ENCODE results near the gene TTC38.

Gene TTC38

GRCh38 chr22:46250783-46251125 is 17.1 kb upstream of the TTC38 start:
- no peak overlapping the region for H3K23ac ChIP-seq (ENCODE audit: low read length)
- H3K4me2 ChIP-seq (ENCODE audit: low read length): peak overlapping the region; percentile 85
- H2AFZ ChIP-seq (ENCODE audit: insufficient read depth, low read length, poor library complexity): peak overlapping the region; percentile 68
- H3K27me3 ChIP-seq (ENCODE audit: insufficient read depth, low read length): no peaks in the 10 kb centered on the region
- H2AK5ac ChIP-seq (ENCODE audit: low read length): peak overlapping the region; percentile 17
- H3K27ac ChIP-seq (ENCODE audit: low read depth, low read length): no peak overlapping the region
- H3K18ac ChIP-seq (ENCODE audit: low read length): peak overlapping the region; percentile 83
- H3K9ac ChIP-seq (ENCODE audit: low read length): peak overlapping the region; percentile 65
- peaks cover 10% of the 10 kb centered on the region for H3K79me1 ChIP-seq (ENCODE audit: low read length)
- H4K91ac ChIP-seq (ENCODE audit: low read depth, low read length): peak overlapping the region; percentile 77
- H3K9me3 ChIP-seq (ENCODE audit: insufficient read depth, low read depth, low read length): peaks cover 1% of the 10 kb centered on the region
- no peak overlapping the region for H2BK12ac ChIP-seq (ENCODE audit: low read length)
- H3K4ac ChIP-seq (ENCODE audit: low read depth, low read length): peak overlapping the region; percentile 50
- WGBS (ENCODE audit: extremely low coverage, insufficient coverage, insufficient read length): no CpG with 5 or more reads among the region's 25 CpGs
- no peak overlapping the region for H2BK5ac ChIP-seq (ENCODE audit: low read depth, low read length, poor library complexity)
- peaks cover 9% of the 10 kb centered on the region for H3K79me2 ChIP-seq (ENCODE audit: control insufficient read depth, insufficient read depth, low read length, poor library complexity)
- H3K36me3 ChIP-seq (ENCODE audit: control insufficient read depth in 1 of 2, insufficient read depth in 2 of 2, low read length in 2 of 2): no peaks in the 10 kb centered on the region
- H4K12ac ChIP-seq (ENCODE audit: low read depth, low read length): peak overlapping the region; percentile 86
- H3K4me3 ChIP-seq (ENCODE audit: low read depth, low read length): peak overlapping the region; percentile 92
- H3K14ac ChIP-seq (ENCODE audit: low read length): peak overlapping the region; percentile 83
- peaks cover 7 to 9% of the 10 kb centered on the region in 2 experiments for H3K4me1 ChIP-seq (ENCODE audit: control insufficient read depth in 1 of 2, insufficient read depth in 2 of 2, low read length in 2 of 2)
- H2BK120ac ChIP-seq (ENCODE audit: insufficient read depth, low read length, poor library complexity): peak overlapping the region; percentile 19
- DNase-seq: peak in 1 of 2 donors; percentile 12
- H4K8ac ChIP-seq (ENCODE audit: low read depth, low read length): peak overlapping the region; percentile 95

DNA sequence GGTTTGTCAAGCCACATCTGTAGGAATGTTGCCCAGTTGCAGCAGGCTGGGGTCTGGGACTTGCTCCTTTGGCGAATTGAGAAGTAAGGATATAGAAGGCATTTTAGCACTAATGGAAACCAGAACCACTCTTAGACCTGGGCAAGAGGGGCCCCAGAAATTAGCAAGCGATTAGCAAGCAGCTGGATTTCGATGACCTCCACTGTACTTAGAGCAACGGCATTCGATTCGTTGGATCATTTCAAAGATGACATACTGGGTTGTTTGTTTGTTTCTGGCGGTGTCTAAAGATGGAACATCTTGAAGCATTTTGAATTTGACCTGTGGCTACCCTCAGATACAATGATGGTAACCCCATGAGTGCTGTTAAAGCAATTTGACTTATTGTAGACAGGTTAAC is 16.5 kb upstream of the TTC38 start:
- peaks cover 10% of the 10 kb centered on the region for H3K79me1 ChIP-seq (ENCODE audit: low read length)
- WGBS (ENCODE audit: extremely low coverage, insufficient coverage, insufficient read length): no CpG with 5 or more reads among the region's 7 CpGs

GRCh38 chr22:46251816-46252380 is 15.9 kb upstream of the TTC38 start:
- Histone ChIP-seq H3K27ac (ENCODE audit: low read depth, low read length) (no peak overlapping the region), H3K4me1 (ENCODE audit: control insufficient read depth in 1 of 2, insufficient read depth in 2 of 2, low read length in 2 of 2) (peaks cover 7 to 9% of the 10 kb centered on the region in 2 experiments), H3K79me1 (ENCODE audit: low read length) (peaks cover 10% of the 10 kb centered on the region), H2BK5ac (ENCODE audit: low read depth, low read length, poor library complexity) (no peak overlapping the region), H3K36me3 (ENCODE audit: control insufficient read depth in 1 of 2, insufficient read depth in 2 of 2, low read length in 2 of 2) (no peaks in the 10 kb centered on the region), H4K12ac (ENCODE audit: low read depth, low read length) (no peak overlapping the region), H3K14ac (ENCODE audit: low read length) (no peak overlapping the region), H3K4me3 (ENCODE audit: low read depth, low read length) (no peak overlapping the region), H4K91ac (ENCODE audit: low read depth, low read length) (no peak overlapping the region), H3K18ac (ENCODE audit: low read length) (no peak overlapping the region), H3K27me3 (ENCODE audit: insufficient read depth, low read length) (no peaks in the 10 kb centered on the region), H3K23ac (ENCODE audit: low read length) (no peak overlapping the region), H4K8ac (ENCODE audit: low read depth, low read length) (no peak overlapping the region), H3K4me2 (ENCODE audit: low read length) (no peak overlapping the region), H2BK120ac (ENCODE audit: insufficient read depth, low read length, poor library complexity) (no peak overlapping the region), H3K9ac (ENCODE audit: low read length) (no peak overlapping the region), H2BK12ac (ENCODE audit: low read length) (no peak overlapping the region), H3K79me2 (ENCODE audit: control insufficient read depth, insufficient read depth, low read length, poor library complexity) (peaks cover 9% of the 10 kb centered on the region), H3K9me3 (ENCODE audit: insufficient read depth, low read depth, low read length) (peaks cover 1% of the 10 kb centered on the region), H3K4ac (ENCODE audit: low read depth, low read length) (no peak overlapping the region), H2AFZ (ENCODE audit: insufficient read depth, low read length, poor library complexity) (no peak overlapping the region), H2AK5ac (ENCODE audit: low read length) (no peak overlapping the region)
- no CpG with 5 or more reads among the region's 9 CpGs for WGBS (ENCODE audit: extremely low coverage, insufficient coverage, insufficient read length)
- no peak for DNase-seq

More for the DNA sequence above, 16.5 kb upstream of the TTC38 start:
- peaks cover 7 to 9% of the 10 kb centered on the region in 2 experiments for H3K4me1 ChIP-seq (ENCODE audit: control insufficient read depth in 1 of 2, insufficient read depth in 2 of 2, low read length in 2 of 2)
- H3K4me3 ChIP-seq (ENCODE audit: low read depth, low read length): no peak overlapping the region
- no peak overlapping the region for H2BK120ac ChIP-seq (ENCODE audit: insufficient read depth, low read length, poor library complexity)
- H3K79me2 ChIP-seq (ENCODE audit: control insufficient read depth, insufficient read depth, low read length, poor library complexity): peaks cover 9% of the 10 kb centered on the region
- H3K23ac ChIP-seq (ENCODE audit: low read length): no peak overlapping the region
- H2AFZ ChIP-seq (ENCODE audit: insufficient read depth, low read length, poor library complexity): no peak overlapping the region
- H2BK5ac ChIP-seq (ENCODE audit: low read depth, low read length, poor library complexity): no peak overlapping the region
- H3K36me3 ChIP-seq (ENCODE audit: control insufficient read depth in 1 of 2, insufficient read depth in 2 of 2, low read length in 2 of 2): no peaks in the 10 kb centered on the region
- no peak overlapping the region for H3K18ac ChIP-seq (ENCODE audit: low read length)
- H4K91ac ChIP-seq (ENCODE audit: low read depth, low read length): no peak overlapping the region
- H3K9ac ChIP-seq (ENCODE audit: low read length): no peak overlapping the region
- no peak overlapping the region for H3K14ac ChIP-seq (ENCODE audit: low read length)
- no peak overlapping the region for H3K4me2 ChIP-seq (ENCODE audit: low read length)
- no peak for DNase-seq
- H3K27me3 ChIP-seq (ENCODE audit: insufficient read depth, low read length): no peaks in the 10 kb centered on the region
- H3K4ac ChIP-seq (ENCODE audit: low read depth, low read length): no peak overlapping the region
- H4K8ac ChIP-seq (ENCODE audit: low read depth, low read length): no peak overlapping the region
- no peak overlapping the region for H2AK5ac ChIP-seq (ENCODE audit: low read length)
- no peak overlapping the region for H3K27ac ChIP-seq (ENCODE audit: low read depth, low read length)
- H3K9me3 ChIP-seq (ENCODE audit: insufficient read depth, low read depth, low read length): peaks cover 1% of the 10 kb centered on the region
- H2BK12ac ChIP-seq (ENCODE audit: low read length): no peak overlapping the region
- H4K12ac ChIP-seq (ENCODE audit: low read depth, low read length): no peak overlapping the region

- peaks cover 4% of the 10 kb centered on the region for H3K9me3 ChIP-seq (ENCODE audit: insufficient read depth, low read depth, low read length)
- no peak overlapping the region for H3K9ac ChIP-seq (ENCODE audit: low read length)
- no peaks in the 10 kb centered on the region for H3K79me1 ChIP-seq (ENCODE audit: low read length)
- no peak overlapping the region for H3K4me3 ChIP-seq (ENCODE audit: low read depth, low read length)
- H2BK5ac ChIP-seq (ENCODE audit: low read depth, low read length, poor library complexity): no peak overlapping the region
- no peak overlapping the region for H3K27ac ChIP-seq (ENCODE audit: low read depth, low read length)
- no peak overlapping the region for H2BK120ac ChIP-seq (ENCODE audit: insufficient read depth, low read length, poor library complexity)
- peaks cover 2% of the 10 kb centered on the region for H3K27me3 ChIP-seq (ENCODE audit: insufficient read depth, low read length)
- no peak overlapping the region for H3K4ac ChIP-seq (ENCODE audit: low read depth, low read length)
- no peaks in the 10 kb centered on the region for H3K79me2 ChIP-seq (ENCODE audit: control insufficient read depth, insufficient read depth, low read length, poor library complexity)
- H2BK12ac ChIP-seq (ENCODE audit: low read length): no peak overlapping the region
- no peak overlapping the region for H3K18ac ChIP-seq (ENCODE audit: low read length)
- no peak overlapping the region for H3K14ac ChIP-seq (ENCODE audit: low read length)
- no peaks in the 10 kb centered on the region for H3K36me3 ChIP-seq (ENCODE audit: control insufficient read depth in 1 of 2, insufficient read depth in 2 of 2, low read length in 2 of 2)
- no peak overlapping the region for H4K12ac ChIP-seq (ENCODE audit: low read depth, low read length)
- H3K23ac ChIP-seq (ENCODE audit: low read length): no peak overlapping the region
- H2AFZ ChIP-seq (ENCODE audit: insufficient read depth, low read length, poor library complexity): no peak overlapping the region
- no peak overlapping the region for H4K91ac ChIP-seq (ENCODE audit: low read depth, low read length)
- no peak overlapping the region for H4K8ac ChIP-seq (ENCODE audit: low read depth, low read length)
- WGBS (ENCODE audit: extremely low coverage, insufficient coverage, insufficient read length): no CpG with 5 or more reads among the region's 8 CpGs
- no peaks in the 10 kb centered on the region for H3K4me1 ChIP-seq (ENCODE audit: control insufficient read depth in 1 of 2, insufficient read depth in 2 of 2, low read length in 2 of 2)
- no peak for DNase-seq
- no peak overlapping the region for H3K4me2 ChIP-seq (ENCODE audit: low read length)
- H2AK5ac ChIP-seq (ENCODE audit: low read length): no peak overlapping the region
Observed at GRCh38 chr22:46256358-46256958, 11.3 kb upstream of the TTC38 start.

Data from trophoblast cell (in vitro differentiated cells and primary cell).